ENCODE measurements around the gene GALNT8.

The GALNT8 gene

GRCh38 chr12:4820971-4821370 is 100.8 kb downstream of the GALNT8 start:
- DNase-seq (ENCODE audit: insufficient read length): no peak
- FAIRE-seq: no peak
- TF ChIP-seq POLR2AphosphoS5 (IDR thresholded peaks at IDR 0.05; ENCODE audit: low read depth, low read length) (no peak), POLR2A (IDR thresholded peaks at IDR 0.05; ENCODE audit: low read depth, low read length) (no peak), TAF1 (IDR thresholded peaks at IDR 0.05; ENCODE audit: borderline replicate concordance, low read depth, low read length) (no peak)

Measured in GM12892 (cell line).